ENCODE results near the gene NIPA2.

The NIPA2 gene

GRCh38 chr15:22810853-22811338 is 27.6 kb upstream of the NIPA2 start:
- POLR2A ChIA-PET: no interaction called here
- Histone ChIP-seq H3K27ac (ENCODE audit: insufficient read depth in 1 of 2, low read depth in 1 of 2, low read length in 2 of 2, poor library complexity in 1 of 2, severe bottlenecking in 2 of 2) (peak overlapping the region in 1 of 2 experiments; percentile 32), H3K27me3 (replicated peaks in 2 of 5; ENCODE audit: control insufficient read depth in 4 of 5, insufficient read depth in 5 of 5, low read length in 4 of 5) (no peaks in the 10 kb centered on the region), H3K9me3 (ENCODE audit: control extremely low read depth in 1 of 5, control insufficient read depth in 4 of 5, insufficient read depth in 2 of 5, low read depth in 1 of 5, low read length in 4 of 5) (no peaks in the 10 kb centered on the region), H3K4me3 (ENCODE audit: control insufficient read depth in 1 of 7, extremely low read depth in 1 of 7, insufficient read depth in 4 of 7, low read depth in 2 of 7, low read length in 6 of 7) (peak overlapping the region in 1 of 7 experiments; percentile 46), H3K36me3 (ENCODE audit: control insufficient read depth in 4 of 4, insufficient read depth in 4 of 4, low read length in 3 of 4) (peaks cover 0 to 15% (median 4%) of the 10 kb centered on the region in 4 experiments), H3K4me1 (ENCODE audit: control extremely low read depth in 1 of 4, control insufficient read depth in 4 of 4, insufficient read depth in 4 of 4, low read length in 3 of 4) (peaks cover 0 to 12% (median 3%) of the 10 kb centered on the region in 4 experiments)
- CTCF ChIA-PET: interaction anchor here (1.0 to 2.1 kb wide), 3 partner anchors 10 to 27 kb away, joined by 3 to 8 read pairs (median 3); no protein-coding TSS in a partner anchor
- DNase-seq: no peak
- WGBS (ENCODE audit: insufficient coverage): 96% methylated on average over 5 of the region's 8 CpGs

DNA sequence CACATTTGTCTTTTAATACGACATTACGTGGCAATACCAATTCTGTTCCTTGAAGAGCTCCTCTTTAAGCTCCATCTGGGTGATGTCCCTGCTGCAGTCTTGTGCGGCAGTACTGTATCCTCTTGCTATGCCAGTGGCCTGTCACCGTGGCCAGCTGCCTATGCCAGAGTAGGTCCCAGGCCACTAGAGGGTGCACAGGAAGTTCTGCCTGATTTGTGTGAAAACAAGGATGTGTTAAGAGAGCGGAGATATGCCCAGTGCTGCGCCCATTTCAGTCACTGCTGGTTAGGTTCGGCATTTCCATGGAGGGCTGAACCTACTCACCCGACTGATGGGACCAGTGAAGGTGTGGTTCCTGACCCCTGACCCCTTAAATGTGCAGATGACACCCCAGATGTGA is 26.8 kb upstream of the NIPA2 start:
- 93% methylated on average over 8 of the region's 8 CpGs for WGBS (ENCODE audit: insufficient coverage)
- Histone ChIP-seq H3K27ac (ENCODE audit: insufficient read depth in 1 of 2, low read depth in 1 of 2, low read length in 2 of 2, poor library complexity in 1 of 2, severe bottlenecking in 2 of 2) (no peak overlapping the region), H3K9me3 (ENCODE audit: control extremely low read depth in 1 of 5, control insufficient read depth in 4 of 5, insufficient read depth in 2 of 5, low read depth in 1 of 5, low read length in 4 of 5) (no peaks in the 10 kb centered on the region), H3K27me3 (replicated peaks in 2 of 5; ENCODE audit: control insufficient read depth in 4 of 5, insufficient read depth in 5 of 5, low read length in 4 of 5) (no peaks in the 10 kb centered on the region), H3K4me1 (ENCODE audit: control extremely low read depth in 1 of 4, control insufficient read depth in 4 of 4, insufficient read depth in 4 of 4, low read length in 3 of 4) (peaks cover 0 to 12% (median 3%) of the 10 kb centered on the region in 4 experiments), H3K36me3 (ENCODE audit: control insufficient read depth in 4 of 4, insufficient read depth in 4 of 4, low read length in 3 of 4) (peaks cover 0 to 15% (median 4%) of the 10 kb centered on the region in 4 experiments), H3K4me3 (ENCODE audit: control insufficient read depth in 1 of 7, extremely low read depth in 1 of 7, insufficient read depth in 4 of 7, low read depth in 2 of 7, low read length in 6 of 7) (no peak overlapping the region)
- ChIA-PET POLR2A (no interaction called here), CTCF (interaction anchor here (0.9 to 2.1 kb wide), 4 partner anchors 11 to 30 kb away, joined by 3 to 8 read pairs (median 3); no protein-coding TSS in a partner anchor)
- peak in 2 of 3 donors; percentile 59 to 70 for DNase-seq

DNA sequence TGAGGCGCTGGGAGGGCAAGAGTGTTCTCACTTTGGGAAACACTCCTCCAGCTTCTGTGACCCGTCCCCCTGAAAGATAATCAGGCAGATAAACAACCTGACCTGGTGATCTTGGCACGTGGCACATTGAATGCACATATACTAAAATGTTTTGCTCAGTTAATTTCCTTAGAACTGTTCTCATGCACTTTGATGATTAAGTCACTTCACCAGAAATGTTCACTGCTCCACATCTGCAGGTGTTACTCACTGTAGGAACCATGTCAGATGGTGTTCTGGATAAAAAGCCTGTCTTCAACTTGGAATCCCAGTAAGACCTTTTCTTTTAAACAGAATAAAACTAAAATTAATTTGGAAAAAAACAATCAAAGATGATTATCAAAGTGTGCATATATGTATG is 24.6 kb upstream of the NIPA2 start:
- POLR2A ChIA-PET: no interaction called here
- 94% methylated on average over 3 of the region's 3 CpGs for WGBS (ENCODE audit: insufficient coverage)
- CTCF ChIA-PET: interaction anchor here (1.1 kb wide), 1 partner anchor 23 kb away, joined by 3 read pairs; no protein-coding TSS in a partner anchor
- Histone ChIP-seq H3K4me1 (ENCODE audit: control extremely low read depth in 1 of 4, control insufficient read depth in 4 of 4, insufficient read depth in 4 of 4, low read length in 3 of 4) (peaks cover 0 to 12% (median 3%) of the 10 kb centered on the region in 4 experiments), H3K27me3 (replicated peaks in 2 of 5; ENCODE audit: control insufficient read depth in 4 of 5, insufficient read depth in 5 of 5, low read length in 4 of 5) (no peaks in the 10 kb centered on the region), H3K9me3 (ENCODE audit: control extremely low read depth in 1 of 5, control insufficient read depth in 4 of 5, insufficient read depth in 2 of 5, low read depth in 1 of 5, low read length in 4 of 5) (no peaks in the 10 kb centered on the region), H3K4me3 (ENCODE audit: control insufficient read depth in 1 of 7, extremely low read depth in 1 of 7, insufficient read depth in 4 of 7, low read depth in 2 of 7, low read length in 6 of 7) (no peak overlapping the region), H3K36me3 (ENCODE audit: control insufficient read depth in 4 of 4, insufficient read depth in 4 of 4, low read length in 3 of 4) (peaks cover 0 to 16% (median 7%) of the 10 kb centered on the region in 4 experiments), H3K27ac (ENCODE audit: insufficient read depth in 1 of 2, low read depth in 1 of 2, low read length in 2 of 2, poor library complexity in 1 of 2, severe bottlenecking in 2 of 2) (no peak overlapping the region)
- no peak for DNase-seq

DNA sequence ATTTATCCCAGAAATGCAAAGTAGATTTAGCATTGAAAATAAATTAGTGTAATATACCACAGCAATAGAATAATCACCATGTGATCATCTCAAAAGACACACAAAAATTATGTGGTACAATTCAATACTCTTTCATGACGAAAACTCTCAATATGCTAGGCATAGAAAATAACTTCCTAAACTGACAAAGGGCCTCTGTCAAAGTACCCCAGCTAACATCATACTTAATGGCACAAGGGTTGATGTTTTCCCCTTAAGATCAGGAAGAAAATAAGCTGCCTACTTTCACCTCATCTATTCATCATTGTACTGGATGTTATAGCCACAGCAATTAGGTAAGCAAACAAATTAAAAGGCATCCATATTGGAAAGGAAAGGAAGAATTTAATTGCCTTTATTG is 22.7 kb upstream of the NIPA2 start:
- Histone ChIP-seq H3K36me3 (ENCODE audit: control insufficient read depth in 4 of 4, insufficient read depth in 4 of 4, low read length in 3 of 4) (peaks cover 0 to 24% (median 11%) of the 10 kb centered on the region in 4 experiments), H3K9me3 (ENCODE audit: control extremely low read depth in 1 of 5, control insufficient read depth in 4 of 5, insufficient read depth in 2 of 5, low read depth in 1 of 5, low read length in 4 of 5) (no peaks in the 10 kb centered on the region), H3K27ac (ENCODE audit: insufficient read depth in 1 of 2, low read depth in 1 of 2, low read length in 2 of 2, poor library complexity in 1 of 2, severe bottlenecking in 2 of 2) (no peak overlapping the region), H3K4me1 (ENCODE audit: control extremely low read depth in 1 of 4, control insufficient read depth in 4 of 4, insufficient read depth in 4 of 4, low read length in 3 of 4) (peaks cover 0 to 3% (median under 1%) of the 10 kb centered on the region in 4 experiments), H3K4me3 (ENCODE audit: control insufficient read depth in 1 of 7, extremely low read depth in 1 of 7, insufficient read depth in 4 of 7, low read depth in 2 of 7, low read length in 6 of 7) (no peak overlapping the region), H3K27me3 (replicated peaks in 2 of 5; ENCODE audit: control insufficient read depth in 4 of 5, insufficient read depth in 5 of 5, low read length in 4 of 5) (no peaks in the 10 kb centered on the region)
- DNase-seq: no peak
- ChIA-PET CTCF (no interaction called here), POLR2A (no interaction called here)
- WGBS (ENCODE audit: insufficient coverage): 100% methylated on average over 1 of the region's 1 CpG

GRCh38 chr15:22819651-22820050 is 18.8 kb upstream of the NIPA2 start:
- Histone ChIP-seq H3K27me3 (replicated peaks in 2 of 5; ENCODE audit: control insufficient read depth in 4 of 5, insufficient read depth in 5 of 5, low read length in 4 of 5) (no peaks in the 10 kb centered on the region), H3K36me3 (ENCODE audit: control insufficient read depth in 4 of 4, insufficient read depth in 4 of 4, low read length in 3 of 4) (peaks cover 2 to 38% (median 23%) of the 10 kb centered on the region in 4 experiments), H3K27ac (ENCODE audit: insufficient read depth in 1 of 2, low read depth in 1 of 2, low read length in 2 of 2, poor library complexity in 1 of 2, severe bottlenecking in 2 of 2) (no peak overlapping the region), H3K4me3 (ENCODE audit: control insufficient read depth in 1 of 7, extremely low read depth in 1 of 7, insufficient read depth in 4 of 7, low read depth in 2 of 7, low read length in 6 of 7) (no peak overlapping the region), H3K4me1 (ENCODE audit: control extremely low read depth in 1 of 4, control insufficient read depth in 4 of 4, insufficient read depth in 4 of 4, low read length in 3 of 4) (no peaks in the 10 kb centered on the region), H3K9me3 (ENCODE audit: control extremely low read depth in 1 of 5, control insufficient read depth in 4 of 5, insufficient read depth in 2 of 5, low read depth in 1 of 5, low read length in 4 of 5) (no peaks in the 10 kb centered on the region)
- DNase-seq: no peak
- 95% methylated on average over 2 of the region's 2 CpGs for WGBS (ENCODE audit: insufficient coverage)
- CTCF ChIA-PET: no interaction called here
- POLR2A ChIA-PET: no interaction called here

DNA sequence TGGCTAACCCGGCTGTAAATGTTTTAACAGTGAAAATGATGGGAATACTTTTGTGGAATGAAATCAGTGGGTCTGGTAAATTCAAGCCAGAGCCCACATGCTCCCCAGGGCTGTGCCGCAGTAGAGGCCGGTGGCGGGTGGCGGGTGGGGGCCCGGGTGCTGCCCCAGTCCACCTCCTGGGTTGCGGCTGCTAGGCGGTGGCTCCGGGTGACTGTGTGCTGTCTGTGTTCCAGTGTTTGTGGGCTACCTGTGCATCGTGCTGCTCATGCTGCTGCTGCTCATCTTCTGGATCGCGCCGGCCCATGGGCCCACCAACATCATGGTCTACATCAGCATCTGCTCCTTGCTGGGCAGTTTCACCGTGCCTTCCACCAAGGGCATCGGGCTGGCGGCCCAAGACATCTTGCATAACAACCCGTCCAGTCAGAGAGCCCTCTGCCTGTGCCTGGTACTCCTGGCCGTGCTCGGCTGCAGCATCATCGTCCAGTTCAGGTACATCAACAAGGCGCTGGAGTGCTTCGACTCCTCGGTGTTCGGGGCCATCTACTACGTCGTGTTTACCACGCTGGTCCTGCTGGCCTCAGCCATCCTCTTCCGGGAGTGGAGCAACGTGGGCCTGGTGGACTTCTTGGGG is 14.9 kb upstream of the NIPA2 start:
- H3K36me3 ChIP-seq (ENCODE audit: control insufficient read depth in 4 of 4, insufficient read depth in 4 of 4, low read length in 3 of 4): peaks cover 4 to 62% (median 34%) of the 10 kb centered on the region in 4 experiments
- no peak for DNase-seq
- H3K27me3 ChIP-seq (replicated peaks in 2 of 5; ENCODE audit: control insufficient read depth in 4 of 5, insufficient read depth in 5 of 5, low read length in 4 of 5): no peaks in the 10 kb centered on the region
- H3K4me3 ChIP-seq (ENCODE audit: control insufficient read depth in 1 of 7, extremely low read depth in 1 of 7, insufficient read depth in 4 of 7, low read depth in 2 of 7, low read length in 6 of 7): no peak overlapping the region
- CTCF ChIA-PET: no interaction called here
- POLR2A ChIA-PET: interaction anchor here (0.7 kb wide), 2 partner anchors 46 to 644 kb away, joined by 3 to 4 read pairs; no protein-coding TSS in a partner anchor
- H3K9me3 ChIP-seq (ENCODE audit: control extremely low read depth in 1 of 5, control insufficient read depth in 4 of 5, insufficient read depth in 2 of 5, low read depth in 1 of 5, low read length in 4 of 5): no peaks in the 10 kb centered on the region
- no peak overlapping the region for H3K27ac ChIP-seq (ENCODE audit: insufficient read depth in 1 of 2, low read depth in 1 of 2, low read length in 2 of 2, poor library complexity in 1 of 2, severe bottlenecking in 2 of 2)
- H3K4me1 ChIP-seq (ENCODE audit: control extremely low read depth in 1 of 4, control insufficient read depth in 4 of 4, insufficient read depth in 4 of 4, low read length in 3 of 4): no peaks in the 10 kb centered on the region
- WGBS (ENCODE audit: insufficient coverage): 96% methylated on average over 28 of the region's 29 CpGs

- no CpG with 5 or more reads among the region's 1 CpG for WGBS (ENCODE audit: insufficient coverage)
- Histone ChIP-seq H3K4me3 (ENCODE audit: control insufficient read depth in 1 of 7, extremely low read depth in 1 of 7, insufficient read depth in 4 of 7, low read depth in 2 of 7, low read length in 6 of 7) (no peak overlapping the region), H3K9me3 (ENCODE audit: control extremely low read depth in 1 of 5, control insufficient read depth in 4 of 5, insufficient read depth in 2 of 5, low read depth in 1 of 5, low read length in 4 of 5) (no peaks in the 10 kb centered on the region), H3K27me3 (replicated peaks in 2 of 5; ENCODE audit: control insufficient read depth in 4 of 5, insufficient read depth in 5 of 5, low read length in 4 of 5) (no peaks in the 10 kb centered on the region), H3K27ac (ENCODE audit: insufficient read depth in 1 of 2, low read depth in 1 of 2, low read length in 2 of 2, poor library complexity in 1 of 2, severe bottlenecking in 2 of 2) (no peak overlapping the region), H3K36me3 (ENCODE audit: control insufficient read depth in 4 of 4, insufficient read depth in 4 of 4, low read length in 3 of 4) (peaks cover 2 to 49% (median 25%) of the 10 kb centered on the region in 4 experiments), H3K4me1 (ENCODE audit: control extremely low read depth in 1 of 4, control insufficient read depth in 4 of 4, insufficient read depth in 4 of 4, low read length in 3 of 4) (no peaks in the 10 kb centered on the region)
- POLR2A ChIA-PET: interaction anchor here (0.6 kb wide), 1 partner anchor 20 kb away, joined by 3 read pairs; no protein-coding TSS in a partner anchor
- DNase-seq: no peak
- CTCF ChIA-PET: no interaction called here
Measured at GRCh38 chr15:22827125-22827524, 11.3 kb upstream of the NIPA2 start.

All from common myeloid progenitor, CD34-positive (primary cell).